H9 (cell line): Measurements from ENCODE around the gene NRP2. TPM values are rescaled to one million over a fixed set of nuclear protein-coding genes. Genes with fewer than 3 reads are reported as not detected.
A peak's percentile ranks its signal among the peaks of the same experiment; 100 is the strongest.

Experiments
- DNase-seq: peaks from one replicate; pipeline ENCODE4 v3.0.0-alpha.2; 2017
- H2AFZ ChIP-seq: one replicate; pipeline ENCODE4 v1.6.1; 2013; ENCODE audit warnings: mild to moderate bottlenecking, low read length, control low read depth, moderate library complexity
- H2AK5ac ChIP-seq: 2 replicates; pipeline ENCODE4 v1.6.1; 2013; ENCODE audit warnings: low read length, control low read depth, mixed read lengths; ENCODE audit not compliant: insufficient read length
- H2BK120ac ChIP-seq: one replicate; pipeline ENCODE4 v1.6.1; 2013; ENCODE audit warnings: low read depth, mild to moderate bottlenecking, low read length, control low read depth, inconsistent platforms; ENCODE audit not compliant: poor library complexity, severe bottlenecking
- H2BK12ac ChIP-seq: 2 replicates; pipeline ENCODE4 v1.6.1; 2013; ENCODE audit warnings: low read length, control low read depth, mixed read lengths, low read depth; ENCODE audit not compliant: insufficient read length
- H2BK15ac ChIP-seq: 2 replicates; pipeline ENCODE4 v1.6.1; 2013; ENCODE audit warnings: low read depth, low read length, control low read depth
- H2BK20ac ChIP-seq: one replicate; pipeline ENCODE4 v1.6.1; 2013; ENCODE audit warnings: low read depth, mild to moderate bottlenecking, low read length, control low read depth, inconsistent platforms; ENCODE audit not compliant: poor library complexity, severe bottlenecking
- H2BK5ac ChIP-seq: 2 replicates; pipeline ENCODE4 v1.6.1; 2013; ENCODE audit warnings: low read length, control low read depth, mixed read lengths; ENCODE audit not compliant: insufficient read length
- H3K14ac ChIP-seq: 2 replicates; pipeline ENCODE4 v1.6.1; 2013; ENCODE audit warnings: low read length, control low read depth; ENCODE audit not compliant: insufficient read depth
- H3K18ac ChIP-seq: 2 replicates; pipeline ENCODE4 v1.6.1; 2013; ENCODE audit warnings: low read depth, mild to moderate bottlenecking, mixed read lengths, low read length, control low read depth; ENCODE audit not compliant: insufficient read length
- H3K23ac ChIP-seq: 2 replicates; pipeline ENCODE4 v1.6.1; 2013; ENCODE audit warnings: low read length, control low read depth, mixed read lengths, low read depth; ENCODE audit not compliant: insufficient read length
- H3K23me2 ChIP-seq: 2 replicates; pipeline ENCODE4 v1.6.1; 2013; ENCODE audit warnings: low read depth, mild to moderate bottlenecking, mixed read lengths, low read length, control low read depth; ENCODE audit not compliant: insufficient read length, poor library complexity, severe bottlenecking
- H3K27ac ChIP-seq: 2 replicates; pipeline ENCODE4 v1.5.1; 2013; ENCODE audit warnings: low read length, control low read depth, mixed read lengths, low read depth; ENCODE audit not compliant: insufficient read length
- H3K27me3 ChIP-seq: 2 replicates; pipeline ENCODE4 v1.6.1; 2013; ENCODE audit warnings: low read length, control low read depth, inconsistent platforms; ENCODE audit not compliant: insufficient read depth
- H3K4ac ChIP-seq: 2 replicates; pipeline ENCODE4 v1.6.1; 2013; ENCODE audit warnings: low read depth, mild to moderate bottlenecking, control low read depth, inconsistent platforms, low read length, moderate library complexity
- H3K4me1 ChIP-seq: 2 replicates; pipeline ENCODE4 v1.6.1; 2013; ENCODE audit warnings: low read length, control low read depth, inconsistent platforms; ENCODE audit not compliant: insufficient read depth
- H3K4me2 ChIP-seq: 2 replicates; pipeline ENCODE4 v1.6.1; 2013; ENCODE audit warnings: low read length, control low read depth, mixed read lengths; ENCODE audit not compliant: insufficient read length, insufficient read depth
- H3K56ac ChIP-seq: 2 replicates; pipeline ENCODE4 v1.6.1; 2013; ENCODE audit warnings: low read depth, mild to moderate bottlenecking, mixed read lengths, low read length, control low read depth; ENCODE audit not compliant: insufficient read length
- H3K79me1 ChIP-seq: 2 replicates; pipeline ENCODE4 v1.6.1; 2013; ENCODE audit warnings: low read depth, mild to moderate bottlenecking, moderate library complexity, low read length, control low read depth, inconsistent platforms; ENCODE audit not compliant: insufficient read depth, poor library complexity, severe bottlenecking
- H3K79me2 ChIP-seq: 2 replicates; pipeline ENCODE4 v1.6.1; 2013; ENCODE audit warnings: low read length, control low read depth, inconsistent platforms; ENCODE audit not compliant: insufficient read depth
- H3K9ac ChIP-seq: 2 replicates; pipeline ENCODE4 v1.6.1; 2013; ENCODE audit warnings: low read length, control low read depth, mixed read lengths; ENCODE audit not compliant: insufficient read length; ENCODE audit errors: extremely low read depth
- H3K9me3 ChIP-seq: one replicate; pipeline ENCODE4 v1.6.1; 2013; ENCODE audit warnings: low read depth, low read length, inconsistent platforms; ENCODE audit not compliant: control insufficient read depth
- H3T11ph ChIP-seq: one replicate; pipeline ENCODE4 v1.6.1; 2013; ENCODE audit warnings: mild to moderate bottlenecking, low read length, control low read depth, inconsistent platforms
- H4K20me1 ChIP-seq: one replicate; pipeline ENCODE4 v1.6.1; 2013; ENCODE audit not compliant: control insufficient read depth, insufficient read length, insufficient read depth
- H4K5ac ChIP-seq: 2 replicates; pipeline ENCODE4 v1.6.1; 2013; ENCODE audit warnings: low read depth, mild to moderate bottlenecking, mixed read lengths, low read length, control low read depth; ENCODE audit not compliant: insufficient read length
- H4K8ac ChIP-seq: replicated peaks from 2 replicates; pipeline ENCODE4 v1.6.1; 2013; ENCODE audit warnings: low read length, control low read depth, mixed read lengths, low read depth; ENCODE audit not compliant: insufficient read length
- H4K91ac ChIP-seq: 2 replicates; pipeline ENCODE4 v1.6.1; 2013; ENCODE audit warnings: low read depth, mild to moderate bottlenecking, moderate library complexity, mixed read lengths, low read length, control low read depth; ENCODE audit not compliant: insufficient read length
- H3K27ac Mint-ChIP-seq, 3 experiments: 2 replicates in 2 of 3; 3 replicates in 1 of 3; pipeline ENCODE4 v1.8.0; 2020 to 2021; ENCODE audit warnings: mixed read lengths in 3 of 3, mild to moderate bottlenecking in 1 of 3, moderate library complexity in 1 of 3
- H3K27me3 Mint-ChIP-seq: 2 replicates; pipeline ENCODE4 v1.8.0; 2021; ENCODE audit warnings: low read depth, mild to moderate bottlenecking, moderate library complexity, mixed read lengths
- H3K36me3 Mint-ChIP-seq, 3 experiments: 2 replicates in 2 of 3; 3 replicates in 1 of 3; pipeline ENCODE4 v1.8.0; 2020 to 2021; ENCODE audit warnings: low read depth in 3 of 3, mixed read lengths in 3 of 3; ENCODE audit not compliant: insufficient read depth in 1 of 3
- H3K4me1 Mint-ChIP-seq, 2 experiments: 2 replicates each; pipeline ENCODE4 v1.8.0; 2020; ENCODE audit warnings: mixed read lengths in 2 of 2
- H3K4me3 Mint-ChIP-seq, 2 experiments: 2 replicates in 1 of 2; 3 replicates in 1 of 2; pipeline ENCODE4 v1.8.0; 2020 to 2021; ENCODE audit warnings: mild to moderate bottlenecking in 2 of 2, mixed read lengths in 2 of 2, moderate library complexity in 1 of 2
- H3K9me3 Mint-ChIP-seq, 2 experiments: 2 replicates in 1 of 2; 3 replicates in 1 of 2; pipeline ENCODE4 v1.8.0; 2020; ENCODE audit warnings: mild to moderate bottlenecking in 2 of 2, mixed read lengths in 2 of 2, moderate library complexity in 1 of 2
- CTCF ChIP-seq: fragments of 200-600 bp; sonication (generic); conservative IDR thresholded peaks from 3 replicates; pipeline ENCODE4 v1.8.0; 2021; ENCODE audit warnings: antibody characterized with exemption, mild to moderate bottlenecking
- WGBS: extraction: QIAGEN DNeasy Blood & Tissue Kit; methylation state at CpG from one replicate; pipeline ENCODE4 v1.1.7; 2013; ENCODE audit warnings: missing lambda C conversion rate, low lambda C conversion rate, mixed read lengths; ENCODE audit not compliant: insufficient read length; ENCODE audit errors: extremely low coverage; 5-methylcytosine and 5-hydroxymethylcytosine counted together
- total RNA-seq: library from RNA; stranded (reverse); gene quantifications from 2 replicates; pipeline ENCODE4 v1.2.1, GENCODE V29; 2021

Gene NRP2
- total RNA-seq, 1 experiment from 2014 or later, result 19.7 TPM

GRCh38 chr2:205701509-205701908 lies 19.2 kb downstream of the NRP2 start:
- no peak for DNase-seq
- H2AK5ac ChIP-seq, result no peak overlapping the region
- Mint-ChIP-seq H3K4me3 (no peak overlapping the region), H3K9me3 (no peaks in the 10 kb centered on the region; a peak in 1 of 5 replicates), H3K4me1 (peaks cover 76 to 78% of the 10 kb centered on the region in 2 experiments), H3K27ac (0 out of 7 replicates have a peak overlapping the region, but pooled peaks of 1 of the 3 experiments have one; percentile 95), H3K27me3 (no peaks in the 10 kb centered on the region), H3K36me3 (peaks cover 6 to 17% (median 6%) of the 10 kb centered on the region in 3 experiments; a peak in 5 of 7 replicates)
- no peak overlapping the region for H3T11ph ChIP-seq
- H3K27ac ChIP-seq, result no peak overlapping the region
- no peak overlapping the region for H2BK120ac ChIP-seq
- H2AFZ ChIP-seq, result no peak overlapping the region
- H3K23ac ChIP-seq, result no peak overlapping the region
- H4K8ac ChIP-seq, result no peak overlapping the region
- no peaks in the 10 kb centered on the region for H3K9me3 ChIP-seq
- no peak overlapping the region for H2BK20ac ChIP-seq
- no peak overlapping the region for H3K4me2 ChIP-seq
- H2BK15ac ChIP-seq, result no peak overlapping the region
- H3K56ac ChIP-seq, result no peak overlapping the region
- no peak overlapping the region for H2BK5ac ChIP-seq
- H3K4ac ChIP-seq, result no peak overlapping the region
- no peaks in the 10 kb centered on the region for H3K27me3 ChIP-seq
- no peak overlapping the region for H3K9ac ChIP-seq
- H2BK12ac ChIP-seq, result no peak overlapping the region
- H3K79me2 ChIP-seq, result no peaks in the 10 kb centered on the region
- no CpG with 5 or more reads among the region's 1 CpG for WGBS
- no peak for TF ChIP-seq CTCF
- no peak overlapping the region for H3K14ac ChIP-seq
- no peaks in the 10 kb centered on the region for H4K20me1 ChIP-seq
- no peaks in the 10 kb centered on the region for H3K23me2 ChIP-seq
- no peak overlapping the region for H4K5ac ChIP-seq
- H3K18ac ChIP-seq, result no peak overlapping the region
- H3K4me1 ChIP-seq, result peaks cover 22% of the 10 kb centered on the region
- no peak overlapping the region for H4K91ac ChIP-seq
- H3K79me1 ChIP-seq, result no peaks in the 10 kb centered on the region
